ENCODE results near the gene DDB1. TPM values are rescaled to one million over a fixed set of nuclear protein-coding genes. Genes with fewer than 3 reads are reported as not detected.

DDB1 gene
- total RNA-seq, 2 donors from 2014 or later: 221 to 244 TPM

DNA sequence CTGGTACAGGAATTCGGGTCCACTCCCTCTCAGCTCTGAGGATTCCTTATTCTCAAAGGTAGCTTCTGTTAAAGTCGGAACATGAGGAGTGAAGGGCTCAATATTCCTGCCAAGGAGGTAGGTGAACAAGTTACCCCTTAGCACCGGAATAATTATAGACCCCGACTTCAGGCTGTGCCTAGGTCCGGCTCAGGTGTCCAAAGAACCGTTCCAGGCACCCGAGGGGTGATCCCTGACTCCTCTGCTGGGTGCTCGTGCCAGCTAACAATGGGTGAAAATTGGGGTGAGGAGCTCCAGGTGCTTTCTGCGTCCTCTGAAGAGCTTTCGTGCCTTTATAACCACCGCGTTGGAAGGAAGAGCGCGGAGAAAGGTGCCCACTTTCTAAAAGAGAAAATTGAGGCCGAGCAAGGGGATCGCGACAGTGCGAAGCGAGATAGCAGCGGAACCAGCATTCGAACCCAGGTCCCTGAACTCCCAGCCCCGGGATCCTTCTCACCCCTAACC, 28.4 kb upstream of the DDB1 start:
- Mint-ChIP-seq H3K9me3 (no peaks in the 10 kb centered on the region), H3K36me3 (peaks cover 17 to 30% of the 10 kb centered on the region in 2 donors), H3K27ac (peak overlapping the region; percentile 92 to 100)
- DNase-seq (ENCODE audit: low spot score in 2 of 2) (peak in 1 of 2 donors; percentile 10), ATAC-seq (no peak)

GRCh38 chr11:61359516-61359915, 26.6 kb upstream of the DDB1 start:
- ATAC-seq (no peak), DNase-seq (ENCODE audit: low spot score in 2 of 2) (no peak)
- Mint-ChIP-seq H3K27ac (peak overlapping the region; percentile 55 to 92), H3K36me3 (peaks cover 17 to 29% of the 10 kb centered on the region in 2 donors), H3K9me3 (no peaks in the 10 kb centered on the region)

DNA sequence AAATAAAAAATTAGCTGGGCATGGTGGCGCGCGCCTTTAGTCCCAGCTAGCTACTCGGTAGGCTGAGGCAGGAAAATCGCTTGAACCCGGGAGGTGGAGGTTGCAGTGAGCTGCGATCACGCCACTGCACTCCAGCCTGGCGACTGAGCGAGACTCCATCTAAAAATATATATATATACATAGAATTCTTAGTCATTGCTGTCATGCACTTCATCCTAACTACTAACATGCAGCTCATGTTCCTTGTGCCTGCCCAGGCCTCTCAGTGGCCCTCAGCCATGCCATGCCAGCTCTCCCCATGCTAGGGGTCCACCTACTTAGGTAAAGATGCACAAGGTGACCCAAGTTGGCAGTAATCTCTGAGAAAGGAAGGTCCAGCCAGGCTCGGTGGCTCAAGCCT, 25.7 kb upstream of the DDB1 start:
- Mint-ChIP-seq H3K9me3 (no peaks in the 10 kb centered on the region), H3K27ac (peak overlapping the region in 1 of 2 donors; percentile 24), H3K36me3 (peaks cover 17 to 20% of the 10 kb centered on the region in 2 donors)
- ATAC-seq (no peak), DNase-seq (ENCODE audit: low spot score in 2 of 2) (no peak)

- Mint-ChIP-seq H3K27ac (no peak overlapping the region), H3K9me3 (no peaks in the 10 kb centered on the region), H3K36me3 (peaks cover 14 to 15% of the 10 kb centered on the region in 2 donors)
- ATAC-seq: no peak
- DNase-seq (ENCODE audit: low spot score in 2 of 2): no peak
These were observed 25.0 kb upstream of the DDB1 start for GRCh38 chr11:61357894-61358239.

DNA sequence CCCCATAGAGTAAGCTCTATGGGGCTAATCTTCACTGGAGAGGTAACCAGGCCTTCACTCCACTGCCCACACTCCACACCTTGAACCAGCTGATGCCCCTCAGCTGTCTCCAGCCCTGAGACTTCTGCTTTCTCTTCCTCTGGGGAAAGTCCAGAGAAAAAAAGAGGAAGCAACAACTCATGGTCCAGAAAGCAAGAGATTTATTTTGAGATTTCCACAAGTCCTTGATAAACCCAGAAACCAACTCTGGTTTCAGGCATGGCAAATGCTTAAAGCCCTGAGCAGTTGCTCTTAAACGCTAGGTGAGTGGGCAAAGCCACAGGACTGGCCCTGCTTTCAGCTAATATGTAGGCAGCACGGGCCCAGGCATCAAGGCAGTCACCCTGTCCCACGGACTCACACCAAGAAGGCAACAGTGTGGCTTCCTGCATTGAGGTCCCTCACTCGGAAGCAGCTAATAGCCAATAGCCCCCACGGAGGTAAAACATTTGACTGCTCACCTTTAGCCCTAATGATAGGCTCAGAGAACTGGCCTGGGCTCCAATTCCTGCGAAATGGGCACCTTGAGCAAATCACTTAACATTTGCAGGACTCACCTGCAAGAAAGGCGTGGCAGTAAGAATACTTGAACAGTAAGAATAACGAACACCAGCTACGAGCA, 24.5 kb upstream of the DDB1 start:
- H3K36me3 Mint-ChIP-seq: peaks cover 9 to 10% of the 10 kb centered on the region in 2 donors
- no peaks in the 10 kb centered on the region for H3K9me3 Mint-ChIP-seq
- ATAC-seq (no peak), DNase-seq (ENCODE audit: low spot score in 2 of 2) (no peak)
- peak overlapping the region; percentile 63 to 87 for H3K27ac Mint-ChIP-seq

DNA sequence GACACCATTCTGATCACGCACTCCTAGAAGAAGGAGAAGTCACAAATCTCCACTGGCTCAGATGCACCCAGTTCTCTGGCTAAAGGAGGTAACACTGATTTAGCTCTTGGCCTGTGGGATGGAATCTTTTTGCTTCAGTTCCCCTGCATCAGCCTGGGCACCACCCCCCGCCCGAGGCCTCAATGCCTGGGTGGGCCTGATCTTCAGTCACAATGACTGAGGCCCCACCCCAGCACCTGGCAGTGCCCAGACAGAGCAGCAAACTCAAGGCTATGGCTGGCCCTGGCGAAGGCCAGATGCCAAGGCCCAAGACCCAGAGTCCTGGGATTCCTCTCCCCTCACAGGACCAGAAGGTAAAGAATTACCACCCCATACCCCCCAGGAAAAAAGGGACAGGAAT, 23.8 kb upstream of the DDB1 start:
- ATAC-seq: no peak
- Mint-ChIP-seq H3K9me3 (no peaks in the 10 kb centered on the region), H3K36me3 (peaks cover 5 to 6% of the 10 kb centered on the region in 2 donors), H3K27ac (peak overlapping the region; percentile 63 to 87)
- no peak for DNase-seq (ENCODE audit: low spot score in 2 of 2)

DNA sequence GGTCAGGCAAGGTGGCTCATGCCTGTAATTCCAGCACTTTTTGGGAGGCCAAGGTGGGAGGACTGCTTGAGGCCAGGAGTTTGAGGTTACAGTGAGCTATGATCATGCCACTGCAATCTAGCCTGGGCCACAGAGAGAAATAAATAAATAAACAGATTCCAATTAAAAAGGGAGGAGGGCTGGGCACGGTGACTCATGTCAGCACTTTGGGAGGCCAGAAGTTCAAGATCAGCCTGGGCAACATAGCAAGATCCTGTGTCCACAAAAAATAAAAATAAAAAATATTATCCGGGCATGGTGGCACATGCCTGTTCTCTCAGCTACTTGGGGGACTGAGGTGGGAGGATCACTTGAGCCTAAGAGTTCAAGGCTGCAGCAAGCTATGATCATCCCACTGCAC, 21.3 kb upstream of the DDB1 start:
- DNase-seq (ENCODE audit: low spot score in 2 of 2) (no peak), ATAC-seq (no peak)
- Mint-ChIP-seq H3K36me3 (peaks cover 0 to 5% of the 10 kb centered on the region in 2 donors), H3K9me3 (no peaks in the 10 kb centered on the region), H3K27ac (no peak overlapping the region)

DNA sequence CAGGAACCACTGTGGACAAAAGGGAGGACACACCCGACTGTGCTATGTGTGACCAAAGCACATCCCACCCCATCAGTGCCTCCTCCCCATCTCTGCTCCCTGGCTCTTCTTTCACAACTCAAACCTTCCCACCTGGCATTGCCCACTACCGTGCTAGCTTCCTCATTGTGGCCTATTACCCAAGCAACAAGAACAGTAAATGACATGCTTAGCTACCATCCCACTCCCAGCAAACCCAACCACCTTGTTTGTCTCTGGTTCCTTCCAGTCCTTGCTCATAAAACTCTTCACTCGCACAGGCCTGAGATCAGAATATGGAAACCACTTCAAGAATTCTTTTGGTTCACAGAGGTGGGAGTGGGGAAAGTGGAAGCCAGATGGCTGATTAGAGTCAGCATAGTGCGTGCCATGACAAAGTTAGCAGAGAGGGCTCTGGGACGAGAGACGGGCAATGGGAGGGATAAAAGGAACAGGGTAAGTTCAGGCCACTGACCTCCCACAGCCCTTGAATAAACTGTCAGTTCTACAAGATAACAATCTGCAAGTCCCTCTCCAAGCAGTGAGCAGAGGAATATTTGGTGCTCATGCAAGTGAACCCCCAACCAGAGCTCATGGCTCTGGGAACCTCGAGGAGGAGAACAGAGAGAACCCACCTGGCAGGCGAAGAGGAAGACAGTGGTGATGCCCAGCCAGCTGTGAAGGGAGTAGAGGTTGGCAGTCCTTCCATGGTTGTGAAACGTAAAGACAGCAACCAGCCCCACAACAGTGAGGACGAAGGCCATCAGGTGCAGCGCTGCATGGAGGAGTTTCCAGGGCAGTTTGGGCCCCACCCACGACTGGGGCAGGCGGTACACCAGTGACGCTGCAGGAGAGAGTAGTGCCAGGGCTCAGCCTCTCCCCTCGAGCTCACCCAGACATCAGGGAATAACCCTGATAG, 20.5 kb upstream of the DDB1 start:
- Mint-ChIP-seq H3K9me3 (no peaks in the 10 kb centered on the region), H3K27ac (peak overlapping the region in 1 of 2 donors; percentile 8), H3K36me3 (peaks cover 0 to 5% of the 10 kb centered on the region in 2 donors)
- no peak for ATAC-seq
- DNase-seq (ENCODE audit: low spot score in 2 of 2): no peak

- ATAC-seq: no peak
- DNase-seq (ENCODE audit: low spot score in 2 of 2): no peak
- peaks cover 0 to 5% of the 10 kb centered on the region in 2 donors for H3K36me3 Mint-ChIP-seq
- H3K9me3 Mint-ChIP-seq: no peaks in the 10 kb centered on the region
- no peak overlapping the region for H3K27ac Mint-ChIP-seq
These were observed 19.1 kb upstream of the DDB1 start for GRCh38 chr11:61352038-61352437.

- H3K27ac Mint-ChIP-seq: no peak overlapping the region
These were observed 17.9 kb upstream of the DDB1 start for GRCh38 chr11:61350803-61351202.

DNA sequence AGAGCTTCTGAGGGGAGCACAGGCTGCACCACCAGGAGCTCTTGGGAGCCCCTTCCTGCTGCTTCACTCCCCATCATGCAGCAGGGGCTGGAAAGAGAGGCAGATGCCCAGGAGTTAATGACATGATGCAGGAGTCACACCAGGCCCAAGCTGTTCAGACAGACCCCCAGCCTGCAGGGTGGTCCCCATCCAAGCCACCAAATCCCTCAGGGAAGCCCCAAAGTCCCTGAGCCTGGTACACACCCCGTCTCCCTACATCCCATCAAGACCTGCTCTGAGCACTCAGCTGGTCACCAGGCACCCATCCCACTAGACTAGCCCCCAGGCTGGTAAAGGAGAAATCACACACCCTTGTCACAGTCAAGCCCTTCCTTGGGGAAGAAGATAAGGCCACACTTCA, 17.4 kb upstream of the DDB1 start:
- H3K9me3 Mint-ChIP-seq: no peaks in the 10 kb centered on the region
- H3K27ac Mint-ChIP-seq: peak overlapping the region in 1 of 2 donors; percentile 72
- no peak for ATAC-seq
- H3K36me3 Mint-ChIP-seq: peaks cover 0 to 5% of the 10 kb centered on the region in 2 donors
- no peak for DNase-seq (ENCODE audit: low spot score in 2 of 2)

More at GRCh38 chr11:61350803-61351202, 17.9 kb upstream of the DDB1 start:
- H3K36me3 Mint-ChIP-seq: peaks cover 0 to 5% of the 10 kb centered on the region in 2 donors
- ATAC-seq (no peak), DNase-seq (ENCODE audit: low spot score in 2 of 2) (no peak)
- no peaks in the 10 kb centered on the region for H3K9me3 Mint-ChIP-seq

DNA sequence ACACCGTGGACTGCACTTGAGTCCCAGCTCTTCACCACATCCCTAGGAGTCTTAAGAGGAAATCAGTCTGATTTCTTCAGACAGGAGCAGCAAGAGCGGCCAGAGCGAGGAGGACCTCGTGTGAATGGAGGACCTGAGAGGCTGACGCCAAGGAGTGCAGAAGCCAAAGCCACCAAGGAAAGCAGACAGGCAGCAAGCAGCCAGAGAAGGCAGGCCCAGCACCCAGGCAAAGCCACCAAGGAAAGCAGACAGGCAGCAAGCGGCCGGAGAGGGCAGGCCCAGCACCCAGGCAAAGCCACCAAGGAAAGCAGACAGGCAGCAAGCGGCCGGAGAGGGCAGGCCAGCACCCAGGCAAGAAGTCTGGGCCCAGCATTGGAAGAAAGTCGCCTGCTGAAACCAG, 17.0 kb upstream of the DDB1 start:
- DNase-seq (ENCODE audit: low spot score in 2 of 2) (no peak), ATAC-seq (no peak)
- H3K9me3 Mint-ChIP-seq: no peaks in the 10 kb centered on the region
- H3K27ac Mint-ChIP-seq: peak overlapping the region in 1 of 2 donors; percentile 72
- peaks cover 0 to 5% of the 10 kb centered on the region in 2 donors for H3K36me3 Mint-ChIP-seq

GRCh38 chr11:61349189-61349751, 16.4 kb upstream of the DDB1 start:
- no peak for DNase-seq (ENCODE audit: low spot score in 2 of 2)
- Mint-ChIP-seq H3K27ac (peak overlapping the region in 1 of 2 donors; percentile 72), H3K9me3 (no peaks in the 10 kb centered on the region), H3K36me3 (peaks cover 0 to 5% of the 10 kb centered on the region in 2 donors)
- no peak for ATAC-seq

DNA sequence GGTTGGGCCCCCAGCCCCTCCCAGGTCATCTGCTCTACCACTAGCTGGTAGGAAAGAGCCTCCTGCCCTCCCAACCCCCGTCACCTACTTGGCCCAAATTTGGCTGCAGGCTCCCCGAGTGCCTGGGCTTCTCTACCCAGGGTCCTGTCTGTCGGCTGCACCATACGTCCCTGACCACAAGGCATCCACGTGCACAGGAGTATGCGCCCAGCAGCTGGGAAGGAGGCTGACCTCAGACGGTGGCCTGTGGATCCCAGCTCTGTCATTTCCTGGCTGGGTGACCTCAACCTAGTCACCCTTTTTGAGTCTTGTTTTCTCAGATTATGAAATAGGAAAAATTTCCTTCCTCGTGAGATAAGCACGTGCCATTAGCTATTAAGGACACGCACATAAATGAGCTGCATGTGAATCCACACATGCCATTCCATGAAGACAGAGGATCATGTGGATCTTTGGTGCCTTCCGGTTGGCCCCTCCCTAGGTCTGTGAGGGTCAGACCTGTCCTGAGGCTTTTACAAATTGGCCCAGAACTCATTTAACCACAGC, 15.1 kb upstream of the DDB1 start:
- Mint-ChIP-seq H3K27ac (peak overlapping the region in 1 of 2 donors; percentile 9), H3K9me3 (no peaks in the 10 kb centered on the region), H3K36me3 (peaks cover 0 to 5% of the 10 kb centered on the region in 2 donors)
- DNase-seq (ENCODE audit: low spot score in 2 of 2): no peak
- ATAC-seq: peak in 1 of 2 donors; percentile 16

DNA sequence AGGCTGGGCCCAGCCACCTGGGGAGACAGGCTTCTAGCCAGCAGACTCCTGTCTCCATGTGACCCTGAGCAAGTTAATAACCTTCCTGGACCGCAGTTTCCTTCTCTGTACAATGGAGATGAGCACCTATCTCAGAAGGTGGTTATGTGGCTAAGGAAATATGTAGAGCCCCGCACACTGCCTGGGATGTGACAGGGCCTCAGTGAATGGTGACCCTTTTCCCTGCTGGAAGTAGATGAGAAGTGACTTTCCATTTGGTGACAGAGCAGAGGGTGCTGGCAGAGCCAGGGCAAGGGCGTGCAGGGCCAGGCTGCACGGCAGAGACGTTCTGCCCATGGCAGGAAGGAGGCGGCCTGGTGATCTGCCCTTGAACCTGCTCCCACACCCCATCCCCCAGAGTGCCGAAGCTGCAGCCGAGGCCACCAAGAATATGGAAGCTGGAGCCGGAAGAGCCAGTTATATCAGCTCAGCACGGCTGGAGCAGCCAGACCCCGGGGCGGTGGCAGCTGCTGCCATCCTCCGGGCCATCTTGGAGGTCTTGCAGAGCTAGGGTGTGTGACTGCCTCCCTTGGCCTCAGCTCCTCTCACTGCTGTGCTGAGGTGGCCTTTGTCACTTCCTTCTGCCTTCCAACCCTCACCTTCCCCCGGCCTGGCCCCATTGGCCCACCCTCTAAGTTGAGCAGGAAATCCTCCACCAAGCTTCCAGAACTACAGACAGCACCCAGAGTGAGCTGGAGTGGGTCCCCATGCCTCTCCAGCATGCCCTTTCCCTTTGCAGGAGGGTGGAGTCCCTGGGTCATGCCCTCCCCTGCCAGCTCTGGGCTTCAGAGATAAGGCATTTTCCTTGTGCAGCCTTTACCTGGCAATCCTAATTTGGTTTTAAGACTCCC, 13.3 kb upstream of the DDB1 start:
- Mint-ChIP-seq H3K27ac (peak overlapping the region in 1 of 2 donors; percentile 41), H3K9me3 (no peaks in the 10 kb centered on the region), H3K36me3 (peaks cover 0 to 5% of the 10 kb centered on the region in 2 donors)
- ATAC-seq (no peak), DNase-seq (ENCODE audit: low spot score in 2 of 2) (no peak)

DNA sequence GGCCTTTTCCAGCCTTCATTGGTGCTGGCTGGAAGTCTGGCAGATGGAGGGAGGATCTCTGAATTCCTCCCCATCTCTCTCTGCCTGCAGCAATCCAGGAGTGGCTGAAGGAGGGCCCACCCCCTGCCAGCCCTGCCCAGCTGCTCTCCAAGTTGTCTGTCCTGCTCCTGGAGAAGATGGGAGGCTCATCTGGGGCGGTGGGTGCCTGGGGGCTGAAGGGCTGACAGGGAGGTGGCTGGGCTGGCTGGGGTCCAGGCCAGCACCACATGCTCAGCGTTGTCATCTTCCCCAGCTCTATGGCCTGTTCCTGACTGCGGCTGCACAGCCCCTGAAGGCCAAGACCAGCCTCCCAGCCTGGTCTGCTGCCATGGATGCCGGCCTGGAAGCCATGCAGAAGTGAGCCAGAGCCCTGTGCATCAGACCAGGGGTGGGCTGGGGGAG, 12.3 kb upstream of the DDB1 start:
- H3K36me3 Mint-ChIP-seq: peaks cover 0 to 5% of the 10 kb centered on the region in 2 donors
- no peak for DNase-seq (ENCODE audit: low spot score in 2 of 2)
- H3K27ac Mint-ChIP-seq: peak overlapping the region in 1 of 2 donors; percentile 41
- ATAC-seq: no peak
- H3K9me3 Mint-ChIP-seq: no peaks in the 10 kb centered on the region

Data from activated naive CD4-positive, alpha-beta T cell treated with anti-CD3 and anti-CD28 coated beads, Interleukin-2, amount 50 U/mL, for 72 hours (primary cell).